B cell (primary cell): ENCODE data around the gene ZMYM4.
A peak's percentile ranks its signal among the peaks of the same experiment; 100 is the strongest.

Experiments used
- EZH2 ChIP-seq: IDR thresholded peaks from 2 replicates; pipeline ENCODE4 v1.6.1; 2012; ENCODE audit warnings: borderline replicate concordance, low read depth, mild to moderate bottlenecking, moderate library complexity, low read length; ENCODE audit not compliant: insufficient read depth, poor library complexity, severe bottlenecking
- TF ChIP-seq, protein P1 (sequence below): fragments of 200-600 bp; IDR thresholded peaks from one replicate; pipeline ENCODE4 v1.8.0; 2022; ENCODE audit warnings: antibody characterized with exemption, mild to moderate bottlenecking

GRCh38 chr1:35220976-35221375, 47.5 kb upstream of the ZMYM4 start:
- TF ChIP-seq, protein P1, sequence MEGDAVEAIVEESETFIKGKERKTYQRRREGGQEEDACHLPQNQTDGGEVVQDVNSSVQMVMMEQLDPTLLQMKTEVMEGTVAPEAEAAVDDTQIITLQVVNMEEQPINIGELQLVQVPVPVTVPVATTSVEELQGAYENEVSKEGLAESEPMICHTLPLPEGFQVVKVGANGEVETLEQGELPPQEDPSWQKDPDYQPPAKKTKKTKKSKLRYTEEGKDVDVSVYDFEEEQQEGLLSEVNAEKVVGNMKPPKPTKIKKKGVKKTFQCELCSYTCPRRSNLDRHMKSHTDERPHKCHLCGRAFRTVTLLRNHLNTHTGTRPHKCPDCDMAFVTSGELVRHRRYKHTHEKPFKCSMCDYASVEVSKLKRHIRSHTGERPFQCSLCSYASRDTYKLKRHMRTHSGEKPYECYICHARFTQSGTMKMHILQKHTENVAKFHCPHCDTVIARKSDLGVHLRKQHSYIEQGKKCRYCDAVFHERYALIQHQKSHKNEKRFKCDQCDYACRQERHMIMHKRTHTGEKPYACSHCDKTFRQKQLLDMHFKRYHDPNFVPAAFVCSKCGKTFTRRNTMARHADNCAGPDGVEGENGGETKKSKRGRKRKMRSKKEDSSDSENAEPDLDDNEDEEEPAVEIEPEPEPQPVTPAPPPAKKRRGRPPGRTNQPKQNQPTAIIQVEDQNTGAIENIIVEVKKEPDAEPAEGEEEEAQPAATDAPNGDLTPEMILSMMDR = peak; percentile 61
- no peak for TF ChIP-seq EZH2
